Esophagus muscularis mucosa (tissue), 4 donors: ENCODE measurements around the gene RAB6A. TPM values are rescaled to one million over a fixed set of nuclear protein-coding genes. Genes with fewer than 3 reads are reported as not detected.

Source experiments
- DNase-seq: peaks from one replicate; pipeline ENCODE4 v3.0.0-alpha.2; 2017; ENCODE audit errors: extremely low spot score
- H3K27ac ChIP-seq, 4 donors: fragments of 200-600 bp; sonication (generic); replicated peaks in 1 of 4; 1 replicate in 3 of 4; 2 replicates in 1 of 4; pipeline ENCODE4 v1.5.1; 2016 to 2019; ENCODE audit warnings: mild to moderate bottlenecking in 1 of 4
- H3K27me3 ChIP-seq, 4 donors: fragments of 200-600 bp; sonication (generic); one replicate each; pipeline versions ENCODE4 v1.5.1 to v1.6.0; 2016 to 2019
- H3K36me3 ChIP-seq, 4 donors: fragments of 200-600 bp; sonication (generic); one replicate each; pipeline ENCODE4 v1.5.1; 2016 to 2019
- H3K4me1 ChIP-seq, 4 donors: fragments of 200-600 bp; sonication (generic); one replicate each; pipeline ENCODE4 v1.5.1; 2016 to 2019
- H3K4me3 ChIP-seq, 4 donors: fragments of 200-600 bp; sonication (generic); 1 replicate in 2 of 4; 2 replicates in 2 of 4; pipeline ENCODE4 v1.5.1; 2016 to 2019; ENCODE audit warnings: mild to moderate bottlenecking in 4 of 4, moderate library complexity in 1 of 4
- H3K9me3 ChIP-seq, 4 donors: fragments of 200-600 bp; sonication (generic); 1 replicate in 3 of 4; 2 replicates in 1 of 4; pipeline ENCODE4 v1.5.1; 2016 to 2019
- CTCF ChIP-seq, 3 experiments: fragments of 200-600 bp in 2 of 3; fragments of 450-650 bp in 1 of 3; sonication (generic) in 2 of 3; IDR thresholded peaks; one replicate each; pipeline ENCODE4 v1.5.1; 2017 to 2019; ENCODE audit warnings: antibody characterized with exemption in 3 of 3, mild to moderate bottlenecking in 2 of 3, moderate library complexity in 1 of 3
- EP300 ChIP-seq: sonication (generic); formaldehyde crosslinking; IDR thresholded peaks from one replicate; pipeline ENCODE4 v1.6.1; 2017; ENCODE audit warnings: antibody characterized with exemption
- POLR2A ChIP-seq: fragments of 450-650 bp; IDR thresholded peaks from one replicate; pipeline ENCODE4 v1.6.1; 2017; ENCODE audit warnings: antibody characterized with exemption, moderate library complexity, mild to moderate bottlenecking, low read depth
- POLR2AphosphoS5 ChIP-seq, 2 donors: sonication (generic); formaldehyde crosslinking; IDR thresholded peaks; one replicate each; pipeline ENCODE4 v1.6.1; 2017; ENCODE audit warnings: antibody characterized with exemption in 2 of 2
- WGBS: methylation state at CpG from one replicate; pipeline ENCODE4 v1.1.5; 2018; 5-methylcytosine and 5-hydroxymethylcytosine counted together
- intact Hi-C: fragments of 100-400 bp; cut with DNase I; formaldehyde crosslinking; loops from one replicate; pipeline ENCODE4 v1.15.1; 2023
- total RNA-seq, 4 donors: library from RNA; depleted of rRNA; stranded (reverse); fragments of >200 nt; gene quantifications; one replicate each; pipeline versions ENCODE4 v1.1.0 to v1.2.1, GENCODE V29; 2016

RAB6A gene
- total RNA-seq, 4 donors from 2014 or later: 107 to 161 (median 134) TPM

DNA sequence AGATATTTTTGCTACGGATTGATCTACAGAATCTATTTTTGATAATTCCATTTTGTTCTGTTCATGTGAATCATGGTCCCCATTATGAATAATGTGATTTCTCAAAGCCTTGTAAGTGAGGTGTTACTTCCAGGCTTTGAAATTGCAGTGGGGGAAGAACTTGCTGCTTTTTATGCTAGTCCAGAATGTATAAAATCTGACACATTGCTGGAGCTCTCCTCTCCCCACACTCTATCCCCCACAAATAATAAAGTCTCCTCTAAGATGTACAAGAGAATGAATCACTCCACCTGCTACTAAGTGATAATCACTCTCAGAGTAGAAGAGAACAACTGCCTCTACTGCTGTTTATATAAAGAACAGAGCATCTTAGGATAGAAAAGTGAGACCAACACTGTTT lies 5.9 kb upstream of the RAB6A start:
- no peaks in the 10 kb centered on the region for H3K27me3 ChIP-seq
- H3K36me3 ChIP-seq: no peaks in the 10 kb centered on the region
- TF ChIP-seq POLR2AphosphoS5 (IDR thresholded peaks at IDR 0.05) (no peak), POLR2A (no peak), CTCF (IDR thresholded peaks at IDR 0.05) (no peak)
- H3K27ac ChIP-seq: no peak overlapping the region
- H3K9me3 ChIP-seq: no peaks in the 10 kb centered on the region
- no peak for DNase-seq
- no peaks in the 10 kb centered on the region for H3K4me1 ChIP-seq
- no peak overlapping the region for H3K4me3 ChIP-seq
- intact Hi-C loops: no loop called here
- whole genome bisulfite sequencing: 72% methylated on average over 1 of the region's 1 CpG

- DNase-seq: no peak
- H3K4me3 ChIP-seq: no peak overlapping the region
- H3K4me1 ChIP-seq: peaks cover 12 to 25% (median 21%) of the 10 kb centered on the region in 4 donors
- no peaks in the 10 kb centered on the region for H3K36me3 ChIP-seq
- no peaks in the 10 kb centered on the region for H3K27me3 ChIP-seq
- H3K27ac ChIP-seq: no peak overlapping the region
- H3K9me3 ChIP-seq: no peaks in the 10 kb centered on the region
- intact Hi-C loops: no loop called here
- no peak for TF ChIP-seq POLR2A
- no peak for TF ChIP-seq POLR2AphosphoS5 (IDR thresholded peaks at IDR 0.05)
- no peak for TF ChIP-seq EP300
Measured at GRCh38 chr11:73762732-73763131, 1.9 kb upstream of the RAB6A start.

GRCh38 chr11:73761403-73761945 lies 600 bp upstream of the RAB6A start:
- TF ChIP-seq CTCF (IDR thresholded peaks at IDR 0.05): no peak
- TF ChIP-seq EP300: no peak
- no peak for TF ChIP-seq POLR2A
- TF ChIP-seq POLR2AphosphoS5 (IDR thresholded peaks at IDR 0.05): no peak
- H3K27me3 ChIP-seq: no peaks in the 10 kb centered on the region
- no peak for DNase-seq
- H3K4me1 ChIP-seq: peaks cover 12 to 36% (median 32%) of the 10 kb centered on the region in 4 donors
- H3K36me3 ChIP-seq: no peaks in the 10 kb centered on the region
- H3K27ac ChIP-seq: peak overlapping the region; percentile 88 to 99 (median 98)
- intact Hi-C loops: no loop called here
- H3K4me3 ChIP-seq: peak overlapping the region; percentile 85 to 98 (median 92)
- WGBS: 47% methylated on average over 16 of the region's 16 CpGs
- no peaks in the 10 kb centered on the region for H3K9me3 ChIP-seq

- DNase-seq: no peak
- H3K4me3 ChIP-seq: peak overlapping the region; percentile 85 to 98 (median 92)
- no peaks in the 10 kb centered on the region for H3K27me3 ChIP-seq
- intact Hi-C loops: no loop called here
- H3K36me3 ChIP-seq: no peaks in the 10 kb centered on the region
- peaks cover 12 to 49% (median 38%) of the 10 kb centered on the region in 4 donors for H3K4me1 ChIP-seq
- under 1% methylated on average over 43 of the region's 44 CpGs for WGBS
- H3K27ac ChIP-seq: peak overlapping the region; percentile 97 to 99 (median 98)
- no peak for TF ChIP-seq POLR2AphosphoS5 (IDR thresholded peaks at IDR 0.05)
- TF ChIP-seq EP300: no peak
- no peaks in the 10 kb centered on the region for H3K9me3 ChIP-seq
Measured at GRCh38 chr11:73760135-73760678, 667 bp downstream of the RAB6A start.

- Histone ChIP-seq H3K4me1 (peaks cover 12 to 49% (median 39%) of the 10 kb centered on the region in 4 donors), H3K36me3 (no peaks in the 10 kb centered on the region), H3K4me3 (peak overlapping the region; percentile 85 to 98 (median 92)), H3K9me3 (no peaks in the 10 kb centered on the region), H3K27ac (peak overlapping the region; percentile 97 to 99 (median 98)), H3K27me3 (no peaks in the 10 kb centered on the region)
- no peak for DNase-seq
- intact Hi-C loops: no loop called here
- WGBS: under 1% methylated on average over 8 of the region's 8 CpGs
- TF ChIP-seq EP300: no peak
- no peak for TF ChIP-seq POLR2AphosphoS5 (IDR thresholded peaks at IDR 0.05)
- peak; percentile 14 to 43 (median 15) for TF ChIP-seq CTCF (IDR thresholded peaks at IDR 0.05)
Measured at GRCh38 chr11:73759610-73760134, 1.2 kb downstream of the RAB6A start.
